HG02885 (cell line): ENCODE results near the gene ZEB2.

Experiments
- ATAC-seq: cut with Tn5 transposase; IDR thresholded peaks from one replicate; pipeline ENCODE4 v1.9.1; 2021; ENCODE audit warnings: mild to moderate bottlenecking; ENCODE audit not compliant: unreplicated experiment, poor library complexity

The ZEB2 gene

DNA sequence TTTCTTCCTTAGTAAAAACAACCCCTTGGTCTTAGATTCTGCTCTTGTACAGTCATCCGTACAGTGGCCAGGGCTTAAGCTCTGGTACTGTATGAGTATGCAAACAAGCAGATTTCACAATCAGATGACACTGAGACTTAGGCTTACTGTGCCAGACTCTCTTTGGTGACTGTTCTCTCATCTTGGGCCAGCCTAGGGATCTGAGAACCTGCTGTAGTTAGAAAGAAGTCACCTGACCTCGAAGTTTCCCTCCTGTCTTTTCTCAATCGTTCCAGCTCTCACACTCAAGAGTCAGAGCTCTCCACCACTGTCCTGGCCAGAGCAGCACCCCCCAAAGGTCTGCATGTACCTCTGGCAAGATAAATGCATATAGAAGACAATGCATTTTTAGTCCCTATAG lies 63.2 kb downstream of the ZEB2 start:
- peak; percentile 67 for ATAC-seq

DNA sequence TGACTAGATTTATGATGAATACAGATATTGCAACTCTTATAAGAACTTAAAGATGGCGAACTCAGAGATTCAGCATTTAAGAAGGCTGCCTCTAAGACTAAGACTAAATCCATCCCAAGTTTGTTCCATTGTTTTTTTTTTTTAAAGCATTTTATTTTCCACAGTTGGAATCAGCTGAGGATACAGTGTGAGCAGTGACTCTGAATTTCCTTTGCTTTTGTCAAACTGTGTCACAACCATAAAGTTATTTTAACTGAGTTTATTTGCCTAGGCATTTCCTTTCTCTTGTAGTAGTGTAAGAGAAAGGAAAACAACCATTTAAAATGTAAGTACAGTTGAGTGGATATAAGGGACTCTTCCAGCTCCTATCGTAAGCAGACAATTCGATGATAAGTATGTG lies 63.9 kb downstream of the ZEB2 start:
- no peak for ATAC-seq

DNA sequence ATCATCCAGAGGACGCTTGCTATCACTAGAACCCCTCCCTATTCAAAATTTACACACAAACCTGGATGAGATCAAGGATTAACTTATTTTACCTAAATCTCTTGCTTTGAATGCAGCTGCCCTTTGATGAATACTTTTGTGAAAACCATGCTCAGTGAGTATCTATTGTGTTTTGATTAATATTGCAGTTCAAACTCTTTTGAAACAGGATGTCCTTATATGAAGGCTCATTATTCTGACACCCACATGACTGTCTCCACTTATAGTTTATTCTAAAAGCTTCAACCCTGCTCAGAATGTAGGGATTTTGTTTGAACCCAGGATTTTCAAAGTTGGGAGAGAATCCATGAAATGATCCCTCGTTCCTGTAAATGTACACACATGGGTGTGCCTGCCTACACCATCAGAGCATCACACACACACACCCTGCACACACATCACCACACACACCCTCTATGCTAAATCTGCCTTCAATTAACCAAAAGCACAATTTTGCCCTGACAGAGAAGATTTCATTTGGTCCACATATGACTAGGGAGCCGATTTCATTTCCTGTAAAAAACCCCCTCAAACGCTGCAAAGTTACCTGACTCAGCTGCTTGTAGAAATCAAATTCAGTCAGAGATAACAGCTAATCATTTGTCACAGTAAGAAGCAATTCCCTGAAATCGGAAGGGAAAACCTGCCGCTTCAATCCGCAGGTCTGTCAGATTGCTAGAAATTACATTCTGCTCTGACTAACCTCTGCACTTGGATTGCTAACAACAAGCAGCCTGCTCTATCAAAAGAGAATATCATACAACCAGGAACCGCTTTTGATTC lies 65.2 kb downstream of the ZEB2 start:
- peak; percentile 64 for ATAC-seq

DNA sequence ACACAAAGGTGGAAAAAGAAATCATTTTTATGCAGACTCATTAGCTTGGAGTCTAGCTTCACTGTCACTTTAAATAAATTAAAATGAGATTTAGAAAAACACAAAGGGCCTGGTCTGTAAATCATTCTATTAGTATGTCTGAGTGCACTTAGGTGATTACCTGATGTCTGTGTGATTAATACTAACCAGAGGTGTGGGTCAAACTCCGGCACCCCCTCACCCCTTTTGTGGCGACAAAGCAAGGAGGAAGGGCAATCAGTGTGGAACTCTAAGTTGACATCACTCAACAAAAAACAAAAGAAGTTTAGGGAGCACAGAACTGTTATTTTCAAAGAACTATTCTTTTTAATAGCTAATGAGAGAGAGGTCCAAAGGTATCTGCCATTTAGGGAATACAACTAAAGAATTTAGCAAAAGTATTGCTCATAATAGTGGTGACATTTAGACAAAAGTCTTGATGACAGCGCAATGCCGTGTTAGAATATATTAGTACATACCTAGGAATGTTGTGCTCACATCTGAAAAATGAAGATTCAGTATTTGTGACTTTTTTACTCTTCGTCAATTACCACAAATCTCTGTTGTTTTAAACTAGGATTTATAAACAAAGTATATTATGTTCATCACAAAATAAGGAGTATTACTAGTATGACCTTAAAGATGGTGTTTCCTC lies 66.3 kb downstream of the ZEB2 start:
- no peak for ATAC-seq

DNA sequence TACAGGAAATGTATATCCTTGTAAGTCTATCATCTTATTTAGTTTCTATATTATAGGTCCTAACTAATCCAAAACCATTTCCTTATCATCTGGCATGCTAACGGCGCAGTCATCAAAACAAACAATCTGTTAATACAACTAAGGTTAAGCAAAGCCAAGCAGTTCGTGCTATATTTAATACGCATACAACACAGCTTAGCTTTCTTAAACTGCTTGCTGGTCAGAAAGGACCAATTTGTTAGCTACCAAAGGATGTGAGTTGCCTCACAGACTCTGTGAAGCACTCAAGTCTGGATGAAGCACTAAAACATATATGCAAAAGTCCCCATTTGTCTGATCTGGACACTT lies 67.0 kb downstream of the ZEB2 start:
- ATAC-seq, result no peak

DNA sequence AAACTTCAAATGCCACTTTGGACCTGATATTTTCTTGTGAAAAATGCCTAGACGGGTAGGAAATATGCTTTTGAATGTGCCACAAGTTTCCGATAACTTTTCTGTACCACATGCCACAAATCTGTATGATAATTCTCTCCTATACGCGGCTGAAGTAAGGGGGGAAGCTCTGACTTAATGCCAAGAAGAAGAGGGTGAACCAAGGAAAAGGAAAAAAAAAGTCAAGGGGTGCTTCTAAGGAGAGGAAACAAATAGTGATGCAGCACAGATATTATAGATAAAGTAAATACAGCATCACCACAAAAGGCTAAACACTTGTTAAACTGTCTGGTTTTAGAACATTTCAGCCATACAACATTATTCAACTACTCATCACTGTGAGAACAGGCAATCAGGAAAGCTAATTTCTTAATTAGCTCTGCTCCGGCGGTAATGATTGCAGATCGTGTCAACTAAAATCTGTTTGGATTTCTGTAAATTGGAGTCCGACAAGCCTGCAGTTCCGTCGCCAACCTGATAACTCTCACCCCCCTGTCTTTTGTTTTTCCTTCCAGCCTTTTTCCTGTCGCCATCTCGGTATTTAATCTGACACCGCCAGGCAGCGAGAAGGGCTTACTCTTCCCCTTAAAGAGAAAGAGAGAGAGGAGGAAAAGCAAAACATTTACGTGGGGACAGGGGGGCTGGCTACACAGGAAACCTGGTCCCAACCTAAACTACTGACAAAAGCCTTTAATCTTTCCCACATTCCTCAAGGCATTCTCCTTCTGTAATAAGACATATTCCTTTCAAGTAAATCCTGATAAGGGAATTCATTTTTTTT lies 67.5 kb downstream of the ZEB2 start:
- no peak for ATAC-seq

DNA sequence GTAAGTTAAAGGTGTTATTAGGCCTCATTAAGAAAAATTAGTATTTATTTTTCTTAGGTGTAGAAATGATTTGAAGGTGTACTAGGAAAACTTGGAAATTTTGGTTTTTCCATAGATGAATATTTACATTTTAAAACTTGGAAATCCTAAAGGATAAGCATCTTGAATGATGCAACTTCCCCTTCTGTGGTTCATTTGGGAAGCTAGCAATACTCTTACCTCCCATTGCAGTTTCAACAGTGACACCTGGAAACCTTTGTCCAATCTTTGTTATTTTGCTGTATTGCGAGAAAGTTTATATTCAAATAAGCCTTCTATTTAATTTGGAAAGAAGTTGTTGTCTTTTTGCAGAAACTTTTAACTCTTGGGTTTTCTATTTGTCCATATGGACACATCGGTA lies 68.5 kb downstream of the ZEB2 start:
- ATAC-seq, result no peak

DNA sequence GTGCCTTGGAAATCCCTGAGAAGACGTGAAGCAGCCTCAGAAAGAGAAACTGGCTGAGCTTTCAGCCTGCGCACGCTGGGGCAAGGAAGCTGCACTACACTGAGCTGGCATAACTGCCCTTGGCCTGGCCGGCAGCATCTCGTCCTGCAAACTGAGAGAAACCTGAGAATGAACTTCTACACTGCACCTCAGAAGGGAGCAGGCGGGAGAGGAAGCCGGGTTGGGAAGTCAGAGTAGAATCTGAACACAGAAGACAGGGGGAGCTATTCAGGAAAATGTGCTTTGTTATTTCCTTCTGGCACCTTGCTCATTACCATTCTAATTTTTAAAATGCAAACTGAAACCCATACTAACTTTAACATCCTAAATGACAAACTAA lies 70.9 kb downstream of the ZEB2 start:
- ATAC-seq, result peak; percentile 70

DNA sequence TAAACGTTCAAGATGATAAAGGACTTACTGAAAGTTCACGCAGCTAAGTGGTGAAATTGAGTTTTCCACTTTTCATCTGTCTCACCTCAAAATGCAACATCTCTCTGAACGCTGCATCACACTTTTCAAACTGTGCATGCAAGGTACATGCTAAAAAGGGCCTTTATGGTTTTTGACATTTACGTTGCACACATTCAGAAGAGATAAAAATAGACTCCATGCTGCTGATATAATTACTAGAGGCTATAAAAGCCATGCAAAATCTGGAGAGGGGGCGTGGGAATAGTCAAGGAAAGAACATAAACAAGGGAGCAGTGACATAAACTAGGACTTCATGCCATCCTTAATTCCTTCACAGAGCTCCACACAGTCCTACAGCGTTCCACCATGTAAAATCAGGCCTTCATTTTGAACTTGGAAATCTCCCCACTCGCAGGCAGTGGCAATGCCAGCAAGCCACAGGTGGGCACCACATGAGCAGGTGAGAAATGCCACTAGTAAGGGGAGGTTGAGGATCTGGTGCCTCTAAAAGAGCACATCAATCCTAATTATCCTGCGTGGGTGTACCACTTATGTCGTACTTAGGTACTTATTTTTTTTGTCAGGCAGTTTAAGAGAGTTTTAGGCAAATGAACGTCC lies 71.4 kb downstream of the ZEB2 start:
- peak; percentile 25 for ATAC-seq

DNA sequence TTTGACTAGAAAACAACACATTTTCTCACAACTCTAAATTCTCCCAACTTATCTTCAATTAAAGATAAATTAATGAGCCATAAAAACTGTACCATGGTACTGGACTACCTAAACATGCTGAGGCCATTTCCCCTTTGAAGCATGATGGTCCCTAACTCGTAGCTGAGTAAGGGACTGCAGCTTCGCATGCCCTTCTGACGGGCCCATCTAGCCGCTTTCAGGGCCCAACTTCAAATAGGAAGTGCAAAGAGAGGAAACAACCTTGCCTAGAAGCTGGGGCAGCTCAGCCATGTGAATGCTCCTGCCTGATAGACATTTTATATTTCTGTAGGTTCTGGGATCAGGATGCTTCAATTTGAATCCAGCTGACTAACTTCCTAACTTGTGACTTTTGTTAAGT lies 72.4 kb downstream of the ZEB2 start:
- no peak for ATAC-seq

DNA sequence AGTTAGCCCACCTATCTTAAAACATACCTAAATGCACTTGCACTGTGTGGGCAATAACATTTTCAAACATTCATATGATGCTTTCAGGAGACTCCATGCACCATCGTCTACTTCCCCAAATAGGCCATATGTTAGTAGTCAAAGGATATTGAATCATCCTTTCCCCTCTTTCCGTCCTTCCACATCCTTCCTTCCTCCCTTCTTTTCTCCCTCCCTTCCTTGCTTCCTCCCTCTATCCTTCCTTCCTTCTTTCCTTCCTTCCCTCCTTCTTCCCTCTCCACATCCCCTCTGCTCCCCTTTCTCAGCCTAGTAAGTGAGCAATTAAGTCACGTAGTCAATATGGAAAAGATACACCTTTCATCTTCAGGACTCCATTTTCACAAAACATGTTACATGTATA lies 73.8 kb downstream of the ZEB2 start:
- no peak for ATAC-seq

DNA sequence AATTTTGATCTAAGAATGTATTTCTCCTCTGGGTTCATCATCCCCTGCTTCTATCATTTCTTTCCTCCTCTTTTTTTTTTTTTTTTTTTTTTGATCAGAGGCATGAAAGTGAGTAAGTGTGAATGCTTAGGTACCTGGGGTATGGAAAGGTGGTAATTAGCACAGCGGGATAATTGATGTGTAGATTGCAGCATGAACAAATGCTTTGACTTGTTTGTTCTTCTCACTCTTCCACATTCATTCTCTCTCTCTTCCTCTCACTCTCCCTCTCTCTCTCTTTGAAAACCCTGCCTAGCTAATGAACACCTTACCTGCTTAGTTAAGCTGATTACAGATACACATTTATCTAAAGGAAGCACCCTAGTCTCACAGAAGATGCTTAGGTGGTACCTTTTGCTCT lies 74.7 kb downstream of the ZEB2 start:
- ATAC-seq, result no peak

DNA sequence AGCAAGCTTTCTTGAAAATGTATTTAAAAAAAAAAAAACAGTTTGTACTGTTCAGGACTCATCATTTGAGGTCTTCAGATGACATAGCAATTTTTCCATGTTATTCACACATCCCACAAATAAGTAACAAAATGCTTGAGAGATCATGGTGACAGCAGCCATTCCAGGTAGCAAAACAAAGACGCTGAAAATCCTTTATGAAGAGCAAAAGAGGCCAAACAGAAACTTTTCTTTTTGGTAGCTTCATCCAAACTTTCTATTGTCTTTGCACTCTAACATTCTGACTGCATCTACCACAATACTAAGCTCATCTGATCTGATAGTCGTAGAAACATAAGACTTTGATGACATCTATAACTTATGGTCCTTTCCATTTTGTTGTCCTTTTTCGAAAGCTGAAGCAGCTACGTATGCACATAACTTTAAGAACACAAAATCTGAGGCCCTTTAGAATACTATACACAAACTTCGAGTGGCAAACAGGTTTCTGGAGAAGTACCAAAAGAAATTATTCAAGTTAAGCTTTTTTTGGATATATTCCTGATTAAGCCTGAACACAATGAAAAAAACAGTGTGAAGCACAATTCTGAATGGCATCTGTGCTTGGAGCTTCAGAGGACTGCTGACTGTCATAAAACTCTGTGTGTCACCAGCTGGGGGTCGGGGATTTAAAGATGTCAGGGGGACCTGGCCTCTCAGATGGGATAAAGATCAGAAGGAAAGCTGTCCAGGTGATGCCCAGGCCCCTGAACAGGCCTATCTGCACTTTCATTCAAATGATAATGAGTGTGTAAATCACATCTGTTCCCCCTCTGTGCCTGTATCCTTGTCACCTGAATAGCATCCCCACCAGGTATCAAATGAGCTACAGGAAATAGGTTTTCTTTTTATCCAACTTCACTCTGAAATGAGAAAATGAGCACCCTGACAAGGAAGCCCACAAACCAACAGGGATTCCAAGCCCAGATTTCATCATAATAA lies 75.8 kb downstream of the ZEB2 start:
- ATAC-seq, result no peak

DNA sequence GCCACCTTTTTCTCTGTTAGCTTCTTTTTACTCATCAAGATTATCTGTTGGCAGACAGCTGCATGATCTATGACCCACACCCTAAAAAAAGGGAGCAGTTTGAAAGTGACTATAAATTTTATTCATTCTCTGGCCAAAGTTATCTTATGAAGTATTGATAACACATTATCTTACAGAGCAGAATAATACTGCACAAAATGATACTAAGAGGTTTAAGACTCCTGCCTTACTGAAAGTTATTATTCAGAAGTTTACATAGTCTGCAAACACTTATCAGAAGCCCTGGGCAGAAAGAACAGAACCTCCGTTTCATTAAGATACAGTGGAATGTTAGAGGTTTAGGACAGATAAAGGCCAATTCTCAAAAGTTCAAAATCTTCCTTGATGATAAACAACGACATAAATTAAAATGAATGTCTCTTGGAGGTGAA lies 78.2 kb downstream of the ZEB2 start:
- ATAC-seq, result no peak

DNA sequence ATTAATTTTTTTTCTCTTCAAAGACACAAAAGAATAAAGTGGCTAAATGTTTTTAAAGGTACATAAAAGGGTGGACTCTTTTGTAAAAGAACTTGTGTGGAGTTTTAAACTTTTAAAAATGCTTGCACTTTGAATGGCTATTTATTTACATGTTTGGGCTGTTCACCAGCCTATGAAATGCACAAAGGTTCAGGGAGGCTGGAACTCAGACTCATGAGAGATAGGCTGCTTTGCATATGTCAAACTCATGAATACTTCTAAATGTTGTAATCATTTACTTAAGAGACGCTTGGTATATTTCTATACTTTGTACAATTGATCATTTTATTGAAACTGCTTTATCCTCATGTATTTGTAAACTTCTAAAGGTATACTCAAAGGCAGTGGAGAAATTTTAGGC lies 79.9 kb downstream of the ZEB2 start:
- ATAC-seq, result no peak

DNA sequence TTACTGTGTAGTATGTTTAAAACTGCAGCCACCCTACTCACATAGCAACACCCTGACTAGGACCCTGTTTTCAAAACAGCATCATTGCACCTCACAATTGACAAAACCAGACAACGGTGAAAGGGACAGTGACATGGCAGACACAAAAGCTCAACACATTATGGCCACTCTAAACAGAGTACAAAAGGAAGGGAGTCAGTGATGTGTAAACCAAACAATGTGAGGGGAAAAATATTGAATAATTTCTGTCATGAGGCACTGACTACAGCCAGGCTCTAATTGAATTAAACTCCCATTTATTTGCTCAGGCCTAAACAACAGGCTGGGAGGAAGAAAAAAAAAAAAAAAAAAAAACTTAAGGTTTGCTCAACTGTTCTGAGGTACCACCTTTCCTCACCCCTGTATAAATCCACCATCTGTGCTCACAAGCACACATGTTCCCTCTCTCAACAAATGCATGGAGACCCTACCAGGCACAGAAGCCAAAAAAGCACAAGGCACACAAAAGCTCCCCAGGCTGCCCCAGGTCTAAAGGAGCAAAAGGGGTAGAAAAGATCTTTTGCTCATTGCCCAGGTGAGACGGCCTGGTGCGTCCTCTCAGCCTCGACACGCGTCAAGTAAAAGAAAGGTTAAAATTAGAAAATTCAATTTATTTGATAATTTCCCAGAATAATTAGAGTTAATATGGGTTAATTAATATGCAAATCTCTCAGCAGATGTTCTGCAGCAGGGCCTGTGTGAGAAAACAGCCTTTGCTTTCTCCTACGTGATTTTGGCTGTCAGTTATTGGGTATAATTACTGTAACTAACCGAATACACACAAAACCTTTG lies 80.9 kb downstream of the ZEB2 start:
- no peak for ATAC-seq

DNA sequence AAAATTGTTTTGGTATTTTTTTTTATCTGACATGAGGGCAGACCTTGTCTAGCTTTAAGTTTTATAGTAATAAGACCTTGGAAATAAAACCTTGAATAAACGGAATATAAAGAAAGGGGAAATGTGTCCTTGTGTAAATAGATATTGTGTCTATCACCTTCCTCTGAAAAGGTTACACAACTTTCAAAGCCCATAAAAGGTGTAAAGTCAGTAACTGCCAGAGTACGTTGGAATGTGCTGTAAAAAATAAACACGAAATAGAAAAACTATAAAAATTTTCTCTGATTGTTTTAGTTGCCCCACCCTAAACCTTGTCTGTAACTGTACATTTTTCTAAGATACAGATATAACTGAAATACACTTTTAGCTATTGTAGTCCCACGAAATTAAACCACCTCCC lies 82.3 kb downstream of the ZEB2 start:
- ATAC-seq, result no peak

DNA sequence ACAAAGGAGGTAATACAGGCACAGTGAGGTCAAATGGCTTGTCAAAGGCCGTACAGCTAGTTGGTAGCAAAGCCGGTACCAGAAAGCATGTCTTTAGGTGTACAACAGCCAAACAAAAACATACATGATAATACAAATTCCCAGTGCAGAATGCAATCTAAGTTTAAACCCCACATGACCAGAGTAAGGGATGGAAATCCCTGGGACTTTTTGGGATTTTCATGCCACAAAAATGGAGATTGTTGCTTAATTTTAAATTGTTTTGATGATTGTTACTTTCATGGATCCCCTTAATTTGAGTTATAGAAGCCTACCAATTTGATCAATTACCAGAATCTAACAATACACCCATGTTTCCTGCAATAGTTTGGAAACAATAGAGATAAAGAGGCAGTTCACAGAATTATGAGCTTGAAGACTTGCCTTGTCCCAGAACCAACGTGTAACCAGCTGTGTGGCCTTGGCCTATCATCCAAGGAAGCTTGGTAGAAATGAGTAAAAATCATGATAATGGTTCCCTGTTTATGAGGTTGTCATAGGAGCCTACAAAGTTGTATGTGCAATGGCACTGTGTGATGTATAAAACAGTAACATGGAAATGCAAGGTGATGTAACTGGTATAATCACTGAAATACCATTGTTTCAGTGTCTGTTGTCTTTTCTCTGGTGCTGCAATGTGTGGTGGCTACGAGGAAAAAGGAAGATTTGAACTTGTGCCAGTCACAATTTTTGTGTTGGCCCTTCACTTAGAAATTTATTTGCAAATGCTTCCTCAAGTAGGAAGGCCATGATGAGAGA lies 85.3 kb downstream of the ZEB2 start:
- ATAC-seq, result no peak
